K562 (cell line): ENCODE data around the gene AMMECR1L. TPM values are rescaled to one million over a fixed set of nuclear protein-coding genes. Genes with fewer than 3 reads are reported as not detected.
A peak's percentile ranks its signal among the peaks of the same experiment; 100 is the strongest.

Source experiments
- CHD7 ChIP-seq: fragments of 200-600 bp; sonication (generic); IDR thresholded peaks from one replicate; pipeline ENCODE4 v1.6.1; 2012; ENCODE audit warnings: mild to moderate bottlenecking, low read depth, low read length, inconsistent platforms
- EGR1 ChIP-seq: fragments of 450-650 bp; conservative IDR thresholded peaks from 2 replicates; pipeline ENCODE4 v1.6.1; 2017; ENCODE audit warnings: mild to moderate bottlenecking
- FOXA1 ChIP-seq: fragments of 450-650 bp; IDR thresholded peaks from 2 replicates; pipeline ENCODE4 v1.6.1; 2016; ENCODE audit warnings: mild to moderate bottlenecking, borderline replicate concordance
- HDAC1 ChIP-seq, 2 experiments: fragments of 450-650 bp; IDR thresholded peaks; 2 replicates each; pipeline ENCODE4 v1.6.1; 2016 to 2017; ENCODE audit warnings: inconsistent platforms in 1 of 2, mild to moderate bottlenecking in 1 of 2, moderate library complexity in 1 of 2
- PYGO2 ChIP-seq: fragments of 450-650 bp; IDR thresholded peaks from 2 replicates; pipeline ENCODE4 v1.6.1; 2016; ENCODE audit warnings: mild to moderate bottlenecking, missing genetic modification characterization, moderate library complexity, missing compliant biosample characterization
- RUNX1 ChIP-seq: sonication (generic); IDR thresholded peaks from 2 replicates; pipeline ENCODE4 v1.6.1; 2016; ENCODE audit warnings: antibody characterized with exemption, low read depth
- STAT6 ChIP-seq: sonication (generic); formaldehyde crosslinking; IDR thresholded peaks from 2 replicates; pipeline ENCODE4 v1.8.1; 2023; ENCODE audit warnings: mild to moderate bottlenecking, missing genetic modification reagents
- TAF7 ChIP-seq: fragments of 450-650 bp; IDR thresholded peaks from 2 replicates; pipeline ENCODE4 v1.6.1; 2016; ENCODE audit warnings: missing genetic modification characterization, missing compliant biosample characterization
- TBL1XR1 ChIP-seq, 2 experiments: IDR thresholded peaks; 2 replicates each; pipeline ENCODE4 v1.6.1; 2012; ENCODE audit warnings: improper control_type of control experiment in 2 of 2, low read length in 2 of 2, mild to moderate bottlenecking in 1 of 2
- THRB ChIP-seq: fragments of 450-650 bp; formaldehyde crosslinking; conservative IDR thresholded peaks from 2 replicates; pipeline ENCODE4 v1.4.0; 2022; ENCODE audit warnings: mild to moderate bottlenecking, missing genetic modification characterization
- TSC22D4 ChIP-seq: fragments of 450-650 bp; IDR thresholded peaks from 2 replicates; pipeline ENCODE4 v1.6.1; 2016; ENCODE audit warnings: missing genetic modification characterization, missing biosample characterization, control low read depth
- ZNF184 ChIP-seq: sonication (generic); formaldehyde crosslinking; IDR thresholded peaks from 2 replicates; pipeline ENCODE4 v1.5.0; 2020; ENCODE audit warnings: missing genetic modification reagents
- ZNF780A ChIP-seq: fragments of 250-450 bp; sonication (Bioruptor Pico); IDR thresholded peaks from 2 replicates; pipeline ENCODE4 v1.5.0; 2021; ENCODE audit warnings: mild to moderate bottlenecking
- polyA plus RNA-seq, 8 experiments: library from polyadenylated mRNA; depleted of rRNA in 4 of 8; stranded (reverse) in 5 of 8; unstranded in 3 of 8; fragments of >200 nt; fragmentation: Nextera tagmentation in 2 of 8; fragmentation: Illumina TruSeq in 1 of 8; extraction: Ambion mirVana in 2 of 8; extraction: Trizol in 1 of 8; gene quantifications; 2 replicates each; pipeline versions ENCODE4 v1.2.1 to v1.2.3, GENCODE V29; 2011 to 2014; ENCODE audit warnings: inconsistent platforms in 1 of 8, missing spikeins in 1 of 8
- total RNA-seq, 7 experiments: library from RNA; depleted of rRNA in 6 of 7; stranded (reverse); fragments of >200 nt in 6 of 7; fragmentation: Illumina TruSeq in 2 of 7; extraction: Trizol in 2 of 7; gene quantifications; 2 replicates each; pipeline versions ENCODE4 v1.2.1 to v1.2.3, GENCODE V29; 2011 to 2021; ENCODE audit warnings: low replicate concordance in 1 of 7

Gene AMMECR1L
- total and polyA plus RNA-seq, 9 of the 15 experiments (the other 6 are each of a cell fraction or from before 2014, with no cell fraction given), result 3.7 to 15.3 (median 9.1) TPM

GRCh38 chr2:127927384-127927783, 41.6 kb upstream of the AMMECR1L start (continued):
- no peak for TF ChIP-seq CHD7
- TF ChIP-seq HDAC1 (IDR thresholded peaks at IDR 0.05), result 0 out of 4 replicates have a peak, but pooled peaks of 1 of the 2 experiments have one; percentile 21
- 0 out of 2 replicates have a peak, but pooled peaks have one; percentile 30 for TF ChIP-seq ZNF780A (CRISPR knock-in tag)
- TF ChIP-seq TSC22D4 (tag), result no peak
- TF ChIP-seq TBL1XR1 (IDR thresholded peaks at IDR 0.05; ENCODE audit: low read length in 2 of 2), result no peak
- TF ChIP-seq FOXA1, result no peak
- peak; percentile 96 for TF ChIP-seq PYGO2 (tag)
- no peak for TF ChIP-seq RUNX1
- peak; percentile 79 for TF ChIP-seq TAF7 (tag)
- no peak for TF ChIP-seq EGR1
- TF ChIP-seq THRB (CRISPR knock-in tag), result peak; percentile 38; the same call in 1 of the 2 replicates
- no peak for TF ChIP-seq ZNF184 (CRISPR knock-in tag)
- TF ChIP-seq STAT6 (CRISPR knock-in tag), result no peak
